AG04449 (cell line): ENCODE results near the gene SKIL.

Experiments
- CTCF ChIA-PET: fragments of 350-600 bp; formaldehyde crosslinking; extraction: SDS; loops from one replicate; lab custom pipeline; 2021; ENCODE audit warnings: antibody characterized with exemption; lab: Yijun Ruan, JAX
- POLR2A ChIA-PET: fragments of 400-600, 350-600 bp; formaldehyde crosslinking; extraction: SDS; loops from one replicate; lab custom pipeline; 2020; ENCODE audit warnings: antibody characterized with exemption, inconsistent platforms; lab: Yijun Ruan, JAX
- DNase-seq: peaks from one replicate; pipeline ENCODE4 v3.0.0-alpha.2; 2010; ENCODE audit warnings: low read depth, low spot score
- H3K4me3 ChIP-seq: 2 replicates; pipeline ENCODE4 v1.5.1; 2011; ENCODE audit warnings: low read depth, mild to moderate bottlenecking, control low read depth, low read length
- CTCF ChIP-seq: IDR thresholded peaks from one replicate; pipeline ENCODE4 v1.5.1; 2011; ENCODE audit warnings: mild to moderate bottlenecking, moderate library complexity, low read length, control low read depth, inconsistent platforms; ENCODE audit not compliant: insufficient read depth; ENCODE audit errors: missing control alignments

Gene SKIL

GRCh38 chr3:170419557-170420087 lies 62.1 kb downstream of the SKIL start:
- CTCF ChIA-PET, result interaction anchor here (0.6 to 12.3 kb wide), 5 partner anchors 16 to 389 kb away, joined by 3 to 493 read pairs (median 3); no protein-coding TSS in a partner anchor
- POLR2A ChIA-PET, result interaction anchor here (0.5 to 1.3 kb wide), 2 partner anchors 54 to 306 kb away, joined by 3 read pairs; no protein-coding TSS in a partner anchor
- no peak for TF ChIP-seq CTCF
- no peak for DNase-seq
- H3K4me3 ChIP-seq, result peak overlapping the region; percentile 92

- CTCF ChIA-PET, result interaction anchor here (12.3 kb wide), 1 partner anchor 389 kb away, joined by 493 read pairs; no protein-coding TSS in a partner anchor
- no peak for TF ChIP-seq CTCF
- H3K4me3 ChIP-seq, result peak overlapping the region; percentile 92
- POLR2A ChIA-PET, result no interaction called here
- no peak for DNase-seq
Measured at GRCh38 chr3:170420307-170420821, 62.8 kb downstream of the SKIL start.

DNA sequence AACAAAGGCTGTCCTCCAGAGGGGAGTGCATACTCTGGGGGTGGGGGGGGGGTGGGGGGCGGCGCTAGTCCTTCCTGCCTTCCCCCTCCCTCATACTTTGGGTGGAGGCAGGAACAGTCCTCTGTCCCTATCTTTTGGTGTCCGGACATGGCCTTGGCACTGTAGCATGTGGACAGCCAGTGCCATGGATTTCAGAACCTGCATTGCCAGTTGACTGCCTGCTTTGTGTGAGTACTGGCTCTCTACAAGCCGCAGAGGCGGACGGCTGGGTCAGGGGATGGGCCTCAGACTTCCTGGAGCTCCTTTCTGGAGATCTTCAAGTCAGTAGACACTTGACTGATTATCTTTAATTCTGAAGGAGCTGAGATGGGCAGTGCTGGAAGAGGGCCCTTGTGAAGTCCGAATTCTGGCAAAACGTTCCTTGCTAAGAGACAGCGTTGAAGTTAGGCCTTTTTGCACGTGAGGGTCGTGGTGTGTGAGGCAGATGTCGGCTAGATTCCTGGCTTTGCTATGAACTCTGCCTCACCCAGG lies 63.7 kb downstream of the SKIL start:
- TF ChIP-seq CTCF, result no peak
- ChIA-PET CTCF (interaction anchor here (12.3 kb wide), 1 partner anchor 388 kb away, joined by 493 read pairs; no protein-coding TSS in a partner anchor), POLR2A (interaction anchor here (1.1 kb wide), 1 partner anchor 381 kb away, joined by 4 read pairs; no protein-coding TSS in a partner anchor)
- no peak for DNase-seq
- H3K4me3 ChIP-seq, result peak overlapping the region; percentile 92

GRCh38 chr3:170421758-170422157 lies 64.2 kb downstream of the SKIL start:
- ChIA-PET CTCF (interaction anchor here (5.4 to 12.3 kb wide), 2 partner anchors 387 to 390 kb away, joined by 47 to 493 read pairs; no protein-coding TSS in a partner anchor), POLR2A (interaction anchor here (1.1 kb wide), 1 partner anchor 381 kb away, joined by 4 read pairs; no protein-coding TSS in a partner anchor)
- H3K4me3 ChIP-seq, result peak overlapping the region; percentile 92
- DNase-seq, result no peak
- TF ChIP-seq CTCF, result no peak

DNA sequence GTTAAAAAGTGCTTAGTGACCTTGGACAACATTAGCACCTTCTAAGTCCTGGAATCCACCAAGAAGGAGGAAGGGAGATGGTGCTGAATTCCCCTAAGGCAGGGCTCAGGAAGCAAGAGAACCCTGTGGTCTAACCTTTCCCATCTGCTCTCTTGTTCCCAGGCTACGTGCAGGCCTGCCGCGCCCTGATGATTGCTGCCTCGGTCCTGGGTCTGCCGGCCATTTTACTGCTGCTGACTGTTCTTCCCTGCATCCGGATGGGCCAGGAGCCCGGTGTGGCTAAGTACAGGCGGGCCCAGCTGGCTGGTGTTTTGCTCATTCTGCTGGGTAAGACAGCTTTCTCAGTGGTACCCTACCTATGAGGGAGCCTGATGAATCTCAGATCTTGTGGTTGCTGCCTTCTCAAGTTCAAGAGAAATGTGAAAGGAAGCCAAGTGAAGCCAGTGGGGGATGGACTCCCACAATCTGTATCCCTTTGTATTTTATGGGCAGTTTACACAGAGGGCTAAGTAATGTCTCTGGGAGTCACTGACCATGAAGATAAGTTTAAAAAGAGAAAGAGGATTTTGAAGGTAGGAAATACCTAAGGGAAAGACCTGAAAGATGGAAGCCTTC lies 65.6 kb downstream of the SKIL start:
- H3K4me3 ChIP-seq, result peak overlapping the region; percentile 29
- no peak for DNase-seq
- ChIA-PET POLR2A (interaction anchor here (1.1 kb wide), 1 partner anchor 9 kb away, joined by 3 read pairs; no protein-coding TSS in a partner anchor), CTCF (interaction anchor here (1.0 to 5.4 kb wide), 4 partner anchors 9 to 388 kb away, joined by 3 to 47 read pairs (median 4); no protein-coding TSS in a partner anchor)
- TF ChIP-seq CTCF, result no peak
